Endothelial cell of umbilical vein (primary cell): ENCODE results near the gene GHRH. TPM values are rescaled to one million over a fixed set of nuclear protein-coding genes. Genes with fewer than 3 reads are reported as not detected.

ENCODE experiments used
- BruUV-seq: library from RNA; stranded (reverse); fragments of 400-500 nt; replicated peaks from 2 replicates; lab custom pipeline; 2021; lab: Mats Ljungman, UMichigan
- CTCF ChIA-PET: fragments of 300-600, 350-600 bp; sonication (Branson Sonifier 250); formaldehyde crosslinking; loops from one replicate; lab custom pipeline; 2021; ENCODE audit warnings: antibody characterized with exemption, inconsistent platforms; lab: Charles Lee
- POLR2A ChIA-PET: fragments of 300-600, 350-600 bp; sonication (Branson Sonifier 250); formaldehyde crosslinking; loops from one replicate; lab custom pipeline; 2021; ENCODE audit warnings: antibody characterized with exemption, inconsistent platforms; lab: Charles Lee
- DNase-seq: peaks from one replicate; pipeline ENCODE4 v3.0.0-alpha.2; 2011; ENCODE audit warnings: low read depth, low spot score
- FAIRE-seq: peaks from 2 replicates; lab custom pipeline; 2011; peaks lifted over from hg19 to GRCh38; lab: Jason Lieb, UNC
- H2AFZ ChIP-seq: 2 replicates; pipeline ENCODE4 v1.6.0; 2012; ENCODE audit warnings: low read depth, low read length, control low read depth, inconsistent platforms
- H3K27ac ChIP-seq: 2 replicates; pipeline ENCODE4 v1.5.1; 2011; ENCODE audit warnings: low read depth, mild to moderate bottlenecking, control low read depth, low read length, moderate library complexity; ENCODE audit not compliant: insufficient read depth
- H3K27me3 ChIP-seq, 2 experiments: 2 replicates each; pipeline versions ENCODE4 v1.6.0 to v1.6.1; 2011; ENCODE audit warnings: low read length in 2 of 2, mixed read lengths in 1 of 2; ENCODE audit not compliant: control insufficient read depth in 2 of 2, insufficient read depth in 2 of 2
- H3K36me3 ChIP-seq, 2 experiments: 2 replicates in 1 of 2; 3 replicates in 1 of 2; pipeline ENCODE4 v1.5.1; 2011; ENCODE audit warnings: low read length in 2 of 2, mild to moderate bottlenecking in 1 of 2, moderate library complexity in 1 of 2; ENCODE audit not compliant: control insufficient read depth in 2 of 2, insufficient read depth in 2 of 2; ENCODE audit errors: extremely low read depth in 1 of 2
- H3K4me1 ChIP-seq: 3 replicates; pipeline ENCODE4 v1.5.1; 2011; ENCODE audit warnings: mild to moderate bottlenecking, low read length; ENCODE audit not compliant: control insufficient read depth, insufficient read depth; ENCODE audit errors: extremely low read depth
- H3K4me2 ChIP-seq: 2 replicates; pipeline ENCODE4 v1.6.1; 2011; ENCODE audit warnings: low read length, control low read depth, mixed read lengths; ENCODE audit not compliant: insufficient read depth
- H3K4me3 ChIP-seq, 3 experiments: fragments of 200-600 bp in 1 of 3; sonication (generic), shearing (Covaris generic) in 1 of 3; replicated peaks in 1 of 3; 2 replicates each; pipeline ENCODE4 v1.5.1; 2011 to 2016; ENCODE audit warnings: control low read depth in 3 of 3, low read length in 3 of 3, mild to moderate bottlenecking in 2 of 3, inconsistent platforms in 1 of 3, low read depth in 1 of 3, moderate library complexity in 1 of 3; ENCODE audit not compliant: insufficient read depth in 1 of 3
- H3K79me2 ChIP-seq: 2 replicates; pipeline ENCODE4 v1.6.0; 2012; ENCODE audit warnings: low read length, inconsistent platforms; ENCODE audit not compliant: control insufficient read depth, insufficient read depth
- H3K9ac ChIP-seq: replicated peaks from 2 replicates; pipeline ENCODE3; 2011; ENCODE audit warnings: low read length, control low read depth; ENCODE audit not compliant: insufficient read depth; ENCODE audit errors: extremely low read depth
- H3K9me1 ChIP-seq: replicated peaks from 3 replicates; pipeline ENCODE4 v1.6.0; 2011; ENCODE audit warnings: mild to moderate bottlenecking, low read length; ENCODE audit not compliant: control insufficient read depth, insufficient read depth; ENCODE audit errors: extremely low read depth
- H3K9me3 ChIP-seq: replicated peaks from 2 replicates; pipeline ENCODE4 v1.5.1; 2012; ENCODE audit warnings: low read length, inconsistent platforms; ENCODE audit not compliant: control insufficient read depth, insufficient read depth
- H4K20me1 ChIP-seq: replicated peaks from 2 replicates; pipeline ENCODE3; 2011; ENCODE audit warnings: mild to moderate bottlenecking, low read length; ENCODE audit not compliant: control insufficient read depth, insufficient read depth; ENCODE audit errors: extremely low read depth
- CTCF ChIP-seq, 2 donors: IDR thresholded peaks; 1 replicate in 1 of 2; 2 replicates in 1 of 2; pipeline ENCODE4 v1.5.1; 2011; ENCODE audit warnings: low read length in 2 of 2, mild to moderate bottlenecking in 2 of 2, moderate library complexity in 2 of 2, control low read depth in 1 of 2, inconsistent platforms in 1 of 2, low read depth in 1 of 2; ENCODE audit not compliant: insufficient read depth in 1 of 2; ENCODE audit errors: extremely low read depth in 1 of 2
- EZH2 ChIP-seq: IDR thresholded peaks from 2 replicates; pipeline ENCODE4 v1.6.1; 2012; ENCODE audit warnings: borderline replicate concordance, low read depth, mild to moderate bottlenecking, moderate library complexity, low read length, inconsistent platforms; ENCODE audit not compliant: severe bottlenecking
- FOS ChIP-seq: IDR thresholded peaks from 2 replicates; pipeline ENCODE4 v1.6.1; 2011; ENCODE audit warnings: mild to moderate bottlenecking, low read length, moderate library complexity, borderline replicate concordance; ENCODE audit not compliant: insufficient read depth
- GATA2 ChIP-seq: IDR thresholded peaks from 2 replicates; pipeline ENCODE4 v1.7.0; 2011; ENCODE audit warnings: low read depth, mild to moderate bottlenecking, moderate library complexity, mixed read lengths, low read length; ENCODE audit not compliant: insufficient read length, insufficient read depth
- JUN ChIP-seq: IDR thresholded peaks from 2 replicates; pipeline ENCODE4 v1.6.1; 2011; ENCODE audit warnings: borderline replicate concordance, low read depth; ENCODE audit not compliant: insufficient read length, insufficient read depth
- MYC ChIP-seq: IDR thresholded peaks from one replicate; pipeline ENCODE4 v1.6.1; 2011; ENCODE audit warnings: mild to moderate bottlenecking, low read depth, low read length
- POLR2A ChIP-seq: IDR thresholded peaks from 2 replicates; pipeline ENCODE4 v1.6.1; 2012; ENCODE audit warnings: low read depth, mild to moderate bottlenecking, control low read depth, low read length
- POLR2AphosphoS5 ChIP-seq: IDR thresholded peaks from 2 replicates; pipeline ENCODE4 v1.6.1; 2012; ENCODE audit warnings: low read depth, mild to moderate bottlenecking, control low read depth, low read length, moderate library complexity; ENCODE audit not compliant: insufficient read depth
- dilution Hi-C: fragments of 300-500 bp; cut with MboI; formaldehyde crosslinking; loops from one replicate; pipeline ENCODE4 v1.15.0; 2019; ENCODE audit warnings: low sequenced_read_pairs; ENCODE audit not compliant: extremely low pct_ligation_motif_present
- intact Hi-C: fragments of 100-400 bp; cut with micrococcal nuclease; formaldehyde crosslinking; loops from one replicate; pipeline ENCODE4 v1.10.0; 2022
- polyA plus RNA-seq, 4 experiments: library from polyadenylated mRNA; depleted of rRNA in 3 of 4; stranded (reverse) in 3 of 4; unstranded in 1 of 4; fragments of >200 nt; gene quantifications; 2 replicates each; pipeline versions ENCODE4 v1.2.1 to v1.2.3, GENCODE V29; 2011 to 2012; ENCODE audit warnings: missing spikeins in 1 of 4
- total RNA-seq: library from RNA; stranded (reverse); gene quantifications from 2 replicates; pipeline ENCODE4 v1.2.3, GENCODE V29; 2021
- TF ChIP-seq, protein P1 (sequence below): IDR thresholded peaks from 2 replicates; pipeline ENCODE4 v1.6.1; 2011; ENCODE audit not compliant: insufficient read depth, insufficient read length

Gene GHRH
- total and polyA plus RNA-seq, 2 donors (not counting 3 experiments of a cell fraction or from before 2014, with no cell fraction given) = not detected

GRCh38 chr20:37249304-37249703, 12.3 kb downstream of the GHRH start:
- Histone ChIP-seq H3K4me1 (no peaks in the 10 kb centered on the region), H3K9me1 (no peaks in the 10 kb centered on the region), H3K9me3 (no peaks in the 10 kb centered on the region), H3K36me3 (no peaks in the 10 kb centered on the region), H2AFZ (no peak overlapping the region), H3K4me2 (no peak overlapping the region), H3K27ac (no peak overlapping the region), H3K79me2 (no peaks in the 10 kb centered on the region), H3K9ac (no peak overlapping the region), H3K27me3 (peaks cover 0 to 2% of the 10 kb centered on the region in 2 experiments), H4K20me1 (no peaks in the 10 kb centered on the region), H3K4me3 (no peak overlapping the region)
- no TSS peak for BruUV-seq
- intact Hi-C loops = no loop called here
- DNase-seq (no peak), FAIRE-seq (no peak)
- TF ChIP-seq POLR2AphosphoS5 (no peak), EZH2 (no peak), CTCF (IDR thresholded peaks at IDR 0.05; ENCODE audit: extremely low read depth in 1 of 2, insufficient read depth in 1 of 2, low read depth in 1 of 2, low read length in 2 of 2) (no peak), JUN (no peak), FOS (no peak), GATA2 (no peak), POLR2A (no peak), MYC (no peak)
- TF ChIP-seq, protein P1, sequence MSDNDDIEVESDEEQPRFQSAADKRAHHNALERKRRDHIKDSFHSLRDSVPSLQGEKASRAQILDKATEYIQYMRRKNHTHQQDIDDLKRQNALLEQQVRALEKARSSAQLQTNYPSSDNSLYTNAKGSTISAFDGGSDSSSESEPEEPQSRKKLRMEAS = no peak
- CTCF ChIA-PET = interaction anchor here (0.6 to 0.7 kb wide), 3 partner anchors 9 to 657 kb away, joined by 3 to 4 read pairs (median 3); no protein-coding TSS in a partner anchor
- dilution Hi-C loops = no loop called here
- POLR2A ChIA-PET = no interaction called here
